Islet of Langerhans (tissue), 1 donor: Measurements from ENCODE around the gene RNF144B.

Experiments used
- FAIRE-seq: peaks from one replicate; lab custom pipeline; 2011; peaks lifted over from hg19 to GRCh38; lab: Jason Lieb, UNC

The RNF144B gene

DNA sequence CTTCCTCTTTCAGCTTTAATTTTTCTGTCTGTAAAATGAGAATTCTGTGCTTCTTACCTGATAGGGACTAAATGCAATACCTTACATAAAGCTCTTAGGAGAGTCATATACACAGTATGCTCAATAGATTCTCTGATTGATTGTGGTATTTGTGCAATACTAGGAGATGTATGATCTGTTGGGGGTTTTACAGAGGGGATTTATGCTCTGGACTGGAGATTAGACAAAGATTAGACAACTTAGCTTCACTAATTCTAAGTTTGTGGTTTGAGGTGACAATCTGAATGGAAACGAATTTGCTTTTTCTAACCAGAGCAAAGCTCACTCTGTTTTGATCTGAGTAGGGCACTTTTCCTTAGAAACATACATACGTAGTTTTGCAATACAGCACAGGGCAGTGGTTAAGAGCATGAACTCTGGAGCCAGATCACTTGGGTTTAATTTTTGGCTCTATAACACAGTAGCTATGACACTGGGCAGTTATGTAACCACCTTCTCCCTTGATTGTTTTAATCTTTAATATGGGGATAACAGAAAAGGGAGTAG lies 126.2 kb downstream of the RNF144B start:
- no peak for FAIRE-seq

DNA sequence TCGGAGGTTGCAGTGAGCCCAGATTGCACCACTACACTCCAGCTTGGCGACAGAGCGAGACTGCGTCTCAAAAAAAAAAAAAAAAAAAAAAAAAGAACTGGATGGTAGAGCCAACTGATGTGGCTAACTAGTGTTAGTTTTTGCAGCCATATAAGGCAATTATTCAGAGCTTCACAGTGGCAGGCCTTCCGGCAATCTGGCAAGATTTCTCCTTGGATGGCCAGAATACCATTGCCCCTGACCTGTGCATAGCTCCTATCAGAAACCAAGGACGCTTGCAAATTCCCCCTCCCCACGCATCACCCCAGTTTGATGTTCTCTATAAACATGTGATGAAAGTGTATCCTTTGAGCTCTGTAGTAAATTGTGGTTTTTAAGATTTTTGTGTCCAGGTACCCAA lies 127.0 kb downstream of the RNF144B start:
- FAIRE-seq = no peak

DNA sequence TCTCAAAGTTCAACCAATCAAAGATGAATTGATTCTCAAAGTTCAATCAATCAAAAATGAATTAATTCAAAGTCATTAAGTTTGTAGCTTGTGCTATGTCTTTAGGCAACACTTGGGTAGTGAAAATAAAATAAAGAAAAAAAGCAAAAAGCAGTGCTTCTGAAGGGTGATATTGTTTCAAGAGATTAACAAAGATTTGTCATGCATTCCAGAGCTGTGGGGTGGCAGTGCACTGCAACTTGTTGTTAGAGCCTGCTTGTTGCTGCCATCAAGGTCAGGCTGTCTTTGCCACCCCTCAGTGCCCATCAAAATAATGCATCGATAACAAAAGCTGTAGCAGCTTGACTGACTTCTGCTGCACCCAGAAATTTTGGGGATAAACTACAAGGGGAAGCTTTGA lies 128.6 kb downstream of the RNF144B start:
- FAIRE-seq = no peak
